ENCODE measurements around the gene FEN1.

The FEN1 gene

GRCh38 chr11:61814958-61815789, 22.5 kb downstream of the FEN1 start:
- peak overlapping the region; percentile 94 for H3K27ac ChIP-seq
- TF ChIP-seq, protein P1, sequence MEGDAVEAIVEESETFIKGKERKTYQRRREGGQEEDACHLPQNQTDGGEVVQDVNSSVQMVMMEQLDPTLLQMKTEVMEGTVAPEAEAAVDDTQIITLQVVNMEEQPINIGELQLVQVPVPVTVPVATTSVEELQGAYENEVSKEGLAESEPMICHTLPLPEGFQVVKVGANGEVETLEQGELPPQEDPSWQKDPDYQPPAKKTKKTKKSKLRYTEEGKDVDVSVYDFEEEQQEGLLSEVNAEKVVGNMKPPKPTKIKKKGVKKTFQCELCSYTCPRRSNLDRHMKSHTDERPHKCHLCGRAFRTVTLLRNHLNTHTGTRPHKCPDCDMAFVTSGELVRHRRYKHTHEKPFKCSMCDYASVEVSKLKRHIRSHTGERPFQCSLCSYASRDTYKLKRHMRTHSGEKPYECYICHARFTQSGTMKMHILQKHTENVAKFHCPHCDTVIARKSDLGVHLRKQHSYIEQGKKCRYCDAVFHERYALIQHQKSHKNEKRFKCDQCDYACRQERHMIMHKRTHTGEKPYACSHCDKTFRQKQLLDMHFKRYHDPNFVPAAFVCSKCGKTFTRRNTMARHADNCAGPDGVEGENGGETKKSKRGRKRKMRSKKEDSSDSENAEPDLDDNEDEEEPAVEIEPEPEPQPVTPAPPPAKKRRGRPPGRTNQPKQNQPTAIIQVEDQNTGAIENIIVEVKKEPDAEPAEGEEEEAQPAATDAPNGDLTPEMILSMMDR (conservative IDR thresholded peaks at IDR 0.05): no peak

DNA sequence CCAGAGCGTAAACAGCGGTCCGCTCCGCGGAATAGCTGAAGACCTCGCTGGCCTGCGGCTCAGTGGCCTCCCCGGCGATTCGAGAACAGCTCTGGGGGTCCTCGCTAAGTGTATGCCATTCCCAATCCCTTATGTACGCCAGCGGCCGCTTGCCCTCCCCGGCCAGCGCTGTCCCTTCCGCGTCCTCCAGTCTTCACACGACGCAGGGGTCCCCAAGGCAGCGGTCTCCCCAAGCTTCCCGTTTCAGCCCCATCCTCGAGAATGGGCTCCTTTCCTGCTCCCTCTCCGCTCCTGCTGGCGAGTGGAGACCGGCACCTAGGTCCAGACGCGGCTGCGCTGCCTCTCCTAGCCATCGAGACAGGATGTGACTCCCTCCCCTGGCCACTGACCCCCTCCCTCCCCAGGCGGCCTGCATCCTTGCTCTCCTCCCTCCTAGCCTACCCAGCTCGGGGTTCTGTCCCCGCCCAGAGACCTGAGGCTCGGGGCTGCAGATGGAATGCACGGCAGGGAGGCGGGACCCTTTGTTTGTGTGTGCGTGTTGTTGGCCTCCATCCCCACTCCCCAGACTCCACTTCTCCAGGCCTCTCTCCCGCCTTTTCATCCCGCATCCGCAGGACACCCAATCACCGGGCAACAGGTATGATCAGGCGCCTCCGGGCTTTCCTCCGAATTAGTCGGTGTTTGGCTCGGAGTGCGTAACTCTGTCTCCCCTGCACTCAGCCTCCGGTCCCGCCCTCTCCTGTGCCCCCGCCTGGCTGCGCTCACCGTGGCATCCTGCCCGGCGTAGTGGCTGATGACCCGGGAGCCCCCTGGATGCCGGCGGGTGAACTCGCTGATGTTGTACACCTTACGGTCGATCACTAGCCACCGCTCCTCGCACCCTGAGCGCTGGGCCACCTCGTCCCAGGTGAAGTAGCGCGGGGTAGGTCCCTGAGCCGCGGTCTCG, 23.4 kb downstream of the FEN1 start:
- H3K27ac ChIP-seq: peak overlapping the region; percentile 94
- TF ChIP-seq, protein P1 (conservative IDR thresholded peaks at IDR 0.05): no peak

DNA sequence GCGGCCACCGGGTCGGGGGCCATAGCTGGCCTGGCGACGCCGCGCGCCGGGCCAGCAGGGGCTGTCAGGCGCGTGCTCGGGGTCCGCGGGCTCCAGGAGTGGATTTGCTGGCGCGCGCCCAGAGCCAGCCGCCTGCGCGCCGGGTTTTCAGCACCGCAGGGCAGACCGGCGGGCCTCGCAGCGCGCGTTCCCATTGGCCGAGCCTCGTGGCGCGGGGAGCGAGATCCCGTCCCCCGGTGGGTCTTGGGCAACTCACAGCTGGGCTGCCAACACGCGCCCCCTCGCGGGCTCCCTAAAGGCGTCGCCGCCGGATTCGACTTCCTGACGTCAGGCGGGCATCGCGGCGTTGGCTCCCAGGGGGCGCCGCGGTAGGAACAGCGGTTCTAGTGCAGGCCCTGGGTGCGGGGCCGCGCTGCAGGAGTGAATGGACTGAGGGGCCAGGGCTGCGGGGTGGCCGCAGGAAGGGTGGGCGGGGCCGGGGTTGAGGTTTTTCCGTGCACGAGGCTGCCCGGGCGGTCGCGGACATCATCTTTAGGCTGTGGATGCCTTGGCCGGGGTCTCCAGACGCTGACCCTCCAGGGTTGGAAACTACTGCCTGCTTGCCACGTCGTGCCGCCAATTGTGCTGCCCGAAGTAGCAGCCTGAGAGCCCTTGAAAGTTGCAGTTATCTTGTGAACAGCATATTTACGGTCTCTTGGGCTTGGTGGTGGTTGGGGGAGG, 24.2 kb downstream of the FEN1 start, which contains the start of gene FADS1:
Gene FADS1, minus strand, starts transcription at position 268 of the 720 bp plus-strand sequence. Its CDS starts 74 bp downstream, at position 194.
- H3K27ac ChIP-seq: peak within 1 kb of the TSS; percentile 94

DNA sequence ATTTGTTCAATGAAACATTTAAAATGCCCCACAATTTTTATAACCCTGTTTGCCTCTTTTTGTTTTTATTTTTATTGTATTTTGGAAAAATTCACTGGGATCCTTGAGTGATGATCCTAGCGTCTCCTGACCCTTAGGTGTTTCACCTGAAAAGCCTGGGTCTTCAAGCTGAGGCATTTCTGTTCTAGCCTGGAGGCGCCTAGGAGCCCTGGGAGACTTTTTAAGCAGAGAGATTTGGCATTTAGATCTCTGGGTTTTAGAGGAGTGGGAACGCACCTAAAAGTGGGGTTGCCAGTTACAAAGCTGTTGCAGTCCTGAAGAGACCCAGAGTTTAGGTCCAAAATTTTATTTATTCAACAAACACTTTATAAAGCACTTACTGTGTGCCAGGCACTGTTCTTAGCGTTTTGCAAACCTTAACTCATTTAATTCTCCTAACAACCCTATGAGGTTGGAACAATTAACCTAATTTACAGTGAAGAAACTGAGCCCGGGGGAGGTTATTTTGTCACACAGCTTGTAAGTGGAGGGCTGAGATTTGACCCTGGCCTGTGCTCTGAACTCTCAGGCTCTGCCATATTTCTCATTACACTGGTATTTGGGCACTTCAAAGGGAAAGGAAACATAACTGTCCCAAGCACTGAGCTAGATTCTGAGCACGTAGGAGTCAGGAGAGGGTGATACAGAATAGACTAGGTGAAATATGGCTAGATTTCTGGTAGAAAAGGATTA, 24.9 kb downstream of the FEN1 start:
- TF ChIP-seq, protein P1 (conservative IDR thresholded peaks at IDR 0.05): no peak
- H3K27ac ChIP-seq: peak overlapping the region; percentile 94

More for the DNA sequence above, 24.2 kb downstream of the FEN1 start, which contains the start of gene FADS1:
- TF ChIP-seq, protein P1 (conservative IDR thresholded peaks at IDR 0.05): peak; percentile 76

GRCh38 chr11:61820174-61820573, 27.5 kb downstream of the FEN1 start:
- TF ChIP-seq, protein P1 (conservative IDR thresholded peaks at IDR 0.05): no peak
- H3K27ac ChIP-seq: no peak overlapping the region

DNA sequence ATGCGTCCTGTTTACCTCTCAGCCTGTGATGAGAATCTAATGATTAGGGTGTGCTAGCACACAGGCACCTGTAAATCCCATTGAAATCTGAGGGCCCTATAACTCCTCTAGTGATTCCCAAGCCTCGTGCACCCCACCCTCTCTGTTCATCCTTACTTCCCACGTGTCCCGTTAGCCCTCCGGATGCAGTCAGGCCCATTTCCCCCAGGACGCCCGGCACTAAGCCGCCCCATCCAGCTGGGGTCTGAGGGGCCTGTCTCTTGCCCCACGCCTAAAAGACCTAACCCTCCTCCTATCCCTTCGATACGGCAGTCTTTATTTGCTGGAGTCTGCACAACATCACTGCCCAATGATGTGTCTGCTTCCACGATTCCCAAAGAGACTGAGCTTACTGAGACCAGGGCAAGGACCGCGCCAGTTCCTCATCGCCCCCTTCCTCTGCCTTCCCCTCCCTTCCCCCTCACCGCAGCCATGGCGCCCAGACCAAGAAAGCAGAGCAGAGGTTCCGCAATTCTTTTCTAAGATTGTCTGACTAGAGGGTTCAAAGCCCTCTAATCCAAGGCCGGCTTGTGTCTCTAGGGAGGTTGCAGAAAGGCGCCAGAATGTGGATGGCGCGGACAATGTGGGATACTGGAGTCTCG, 34.3 kb downstream of the FEN1 start:
- TF ChIP-seq, protein P1 (conservative IDR thresholded peaks at IDR 0.05): no peak
- H3K27ac ChIP-seq: peak overlapping the region; percentile 69; the same call in 1 of the 2 replicates

Data from VCaP (cell line).